Measurements from ENCODE around the gene HSD11B1. TPM values are rescaled to one million over a fixed set of nuclear protein-coding genes. Genes with fewer than 3 reads are reported as not detected.

Gene HSD11B1
- total and polyA plus RNA-seq, 2 donors (not counting 1 experiment from before 2014, with no cell fraction given), result 7.1 to 31.5 TPM

DNA sequence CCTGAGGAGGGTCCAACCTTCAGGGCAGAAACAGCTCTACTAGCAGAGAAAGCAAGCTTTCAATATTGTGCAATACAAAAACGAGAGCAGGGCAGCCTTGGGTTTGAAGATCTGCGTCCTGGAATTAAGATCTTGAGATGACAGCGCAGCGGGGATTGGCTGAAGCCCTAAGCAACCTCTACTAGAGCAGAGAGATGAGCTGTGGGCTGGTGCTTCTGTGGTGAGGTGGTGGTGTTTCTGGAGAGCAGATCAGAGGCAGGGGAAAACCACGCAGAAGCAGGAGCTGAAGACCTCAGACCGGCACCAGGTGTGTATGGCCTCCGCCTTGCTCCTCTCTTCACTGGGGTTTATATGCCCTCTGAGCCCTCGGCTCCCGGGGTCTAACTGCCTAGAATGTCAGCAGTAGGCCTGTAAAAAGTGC is 63.7 kb downstream of the HSD11B1 start:
- Histone ChIP-seq H2AFZ (ENCODE audit: low read length) (no peak overlapping the region), H3K79me2 (ENCODE audit: control insufficient read depth, insufficient read depth, low read length) (no peaks in the 10 kb centered on the region), H3K36me3 (ENCODE audit: control insufficient read depth, insufficient read depth, low read length) (no peaks in the 10 kb centered on the region), H3K27me3 (ENCODE audit: control insufficient read depth, insufficient read depth, low read length) (no peaks in the 10 kb centered on the region), H4K20me1 (ENCODE audit: control insufficient read depth, extremely low read depth, insufficient read depth, low read length) (no peaks in the 10 kb centered on the region), H3K9me3 (ENCODE audit: control insufficient read depth, insufficient read depth, low read depth, low read length) (no peaks in the 10 kb centered on the region), H3K4me1 (ENCODE audit: control insufficient read depth, extremely low read depth, insufficient read depth, low read length) (peaks cover 17% of the 10 kb centered on the region), H3K9ac (ENCODE audit: insufficient read depth, low read length) (no peak overlapping the region), H3K4me3 (replicated peaks in 1 of 4; ENCODE audit: control extremely low read depth in 1 of 4, insufficient read depth in 1 of 4, low read depth in 3 of 4, low read length in 4 of 4) (no peak overlapping the region), H3K27ac (ENCODE audit: insufficient read depth, low read length) (no peak overlapping the region), H3K4me2 (ENCODE audit: extremely low read depth, insufficient read depth, low read length) (no peak overlapping the region)
- no peak for TF ChIP-seq EZH2 (IDR thresholded peaks at IDR 0.05; ENCODE audit: low read length, missing control alignments)
- TF ChIP-seq CTCF (conservative IDR thresholded peaks at IDR 0.05 in 1 of 2, IDR thresholded peaks at IDR 0.05 in 1 of 2; ENCODE audit: low read depth in 1 of 2, low read length in 2 of 2), result no peak
- DNase-seq (ENCODE audit: low read depth in 2 of 2), result no peak

DNA sequence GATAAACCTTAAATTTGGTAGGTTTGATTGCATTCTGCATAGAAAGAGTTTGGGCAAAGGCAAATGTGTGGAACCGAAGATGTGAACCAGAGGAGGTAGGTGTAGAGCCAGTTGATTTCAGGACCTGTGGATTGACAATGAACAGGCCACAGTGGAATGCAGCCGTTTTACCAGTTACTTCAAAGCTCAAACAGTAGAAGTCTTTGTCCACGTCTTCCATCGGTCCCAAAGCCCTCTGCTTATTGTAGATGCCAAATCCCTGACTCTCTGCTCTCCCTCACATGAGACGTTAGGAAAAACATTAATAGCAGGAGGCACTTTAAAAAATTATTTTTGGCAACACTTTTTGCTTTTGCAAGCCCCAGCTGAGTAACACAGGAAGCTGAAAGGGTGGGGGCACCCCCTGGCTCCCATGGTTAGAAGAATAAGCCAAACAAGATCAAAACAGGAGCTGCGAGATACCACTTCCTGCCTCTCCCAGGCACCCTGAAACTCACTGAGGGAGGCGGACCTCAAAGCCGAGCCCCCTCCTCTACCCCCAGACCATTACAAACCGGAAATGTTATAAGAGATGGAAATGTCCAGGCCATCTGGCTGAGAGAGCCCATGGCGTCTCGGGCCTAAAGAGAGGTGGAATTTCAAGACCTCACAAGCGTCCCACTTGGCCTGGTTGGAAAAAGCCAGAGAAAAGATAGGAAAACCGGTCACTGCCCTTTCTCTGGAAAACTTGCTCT is 64.7 kb downstream of the HSD11B1 start:
- Histone ChIP-seq H3K36me3 (ENCODE audit: control insufficient read depth, insufficient read depth, low read length) (no peaks in the 10 kb centered on the region), H3K4me2 (ENCODE audit: extremely low read depth, insufficient read depth, low read length) (peak overlapping the region; percentile 17), H3K27ac (ENCODE audit: insufficient read depth, low read length) (peak overlapping the region; percentile 82), H3K79me2 (ENCODE audit: control insufficient read depth, insufficient read depth, low read length) (no peaks in the 10 kb centered on the region), H3K4me3 (replicated peaks in 1 of 4; ENCODE audit: control extremely low read depth in 1 of 4, insufficient read depth in 1 of 4, low read depth in 3 of 4, low read length in 4 of 4) (no peak overlapping the region), H3K4me1 (ENCODE audit: control insufficient read depth, extremely low read depth, insufficient read depth, low read length) (peaks cover 17% of the 10 kb centered on the region), H3K9me3 (ENCODE audit: control insufficient read depth, insufficient read depth, low read depth, low read length) (no peaks in the 10 kb centered on the region), H4K20me1 (ENCODE audit: control insufficient read depth, extremely low read depth, insufficient read depth, low read length) (no peaks in the 10 kb centered on the region), H3K27me3 (ENCODE audit: control insufficient read depth, insufficient read depth, low read length) (no peaks in the 10 kb centered on the region), H2AFZ (ENCODE audit: low read length) (peak overlapping the region; percentile 95), H3K9ac (ENCODE audit: insufficient read depth, low read length) (peak overlapping the region; percentile 8)
- TF ChIP-seq EZH2 (IDR thresholded peaks at IDR 0.05; ENCODE audit: low read length, missing control alignments) (no peak), CTCF (conservative IDR thresholded peaks at IDR 0.05 in 1 of 2, IDR thresholded peaks at IDR 0.05 in 1 of 2; ENCODE audit: low read depth in 1 of 2, low read length in 2 of 2) (no peak)
- peak; percentile 89 to 93 for DNase-seq (ENCODE audit: low read depth in 2 of 2)

DNA sequence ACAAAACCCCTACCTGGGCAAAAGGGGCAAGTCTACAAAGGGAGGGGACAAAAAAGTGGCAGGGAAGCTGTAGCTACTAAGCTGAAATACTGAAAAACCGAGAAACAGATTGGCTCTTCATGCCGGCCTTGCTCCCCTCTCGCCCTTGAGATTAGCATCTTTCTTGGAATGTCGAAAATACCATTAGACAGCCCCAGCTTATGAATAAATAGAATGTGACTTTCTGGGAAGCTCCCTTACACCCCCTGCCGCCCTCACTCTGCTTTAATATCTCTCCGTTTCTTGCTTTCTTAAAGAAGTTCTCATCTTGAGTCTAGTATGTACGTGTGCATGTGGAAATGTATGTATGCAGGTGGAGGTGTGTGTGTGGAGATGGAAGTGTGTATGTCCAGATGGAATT is 65.3 kb downstream of the HSD11B1 start:
- Histone ChIP-seq H3K4me3 (replicated peaks in 1 of 4; ENCODE audit: control extremely low read depth in 1 of 4, insufficient read depth in 1 of 4, low read depth in 3 of 4, low read length in 4 of 4) (no peak overlapping the region), H3K79me2 (ENCODE audit: control insufficient read depth, insufficient read depth, low read length) (no peaks in the 10 kb centered on the region), H3K36me3 (ENCODE audit: control insufficient read depth, insufficient read depth, low read length) (no peaks in the 10 kb centered on the region), H4K20me1 (ENCODE audit: control insufficient read depth, extremely low read depth, insufficient read depth, low read length) (no peaks in the 10 kb centered on the region), H3K9me3 (ENCODE audit: control insufficient read depth, insufficient read depth, low read depth, low read length) (no peaks in the 10 kb centered on the region), H3K27ac (ENCODE audit: insufficient read depth, low read length) (peak overlapping the region; percentile 82), H2AFZ (ENCODE audit: low read length) (peak overlapping the region; percentile 95), H3K4me1 (ENCODE audit: control insufficient read depth, extremely low read depth, insufficient read depth, low read length) (peaks cover 17% of the 10 kb centered on the region), H3K4me2 (ENCODE audit: extremely low read depth, insufficient read depth, low read length) (peak overlapping the region; percentile 25), H3K9ac (ENCODE audit: insufficient read depth, low read length) (peak overlapping the region; percentile 8), H3K27me3 (ENCODE audit: control insufficient read depth, insufficient read depth, low read length) (no peaks in the 10 kb centered on the region)
- DNase-seq (ENCODE audit: low read depth in 2 of 2), result peak in 1 of 2 donors; percentile 19
- TF ChIP-seq EZH2 (IDR thresholded peaks at IDR 0.05; ENCODE audit: low read length, missing control alignments), result no peak
- TF ChIP-seq CTCF (conservative IDR thresholded peaks at IDR 0.05 in 1 of 2, IDR thresholded peaks at IDR 0.05 in 1 of 2; ENCODE audit: low read depth in 1 of 2, low read length in 2 of 2), result no peak
